BLaER1 (cell line): Measurements from ENCODE around the gene RSAD1.

Experiments
- H3K27ac ChIP-seq: shearing (Covaris generic); formaldehyde crosslinking; 2 replicates; pipeline ENCODE4 v1.8.1; 2022
- H3K27me3 ChIP-seq: shearing (Covaris generic); formaldehyde crosslinking; 2 replicates; pipeline ENCODE4 v1.8.1; 2022
- H3K36me3 ChIP-seq: shearing (Covaris generic); formaldehyde crosslinking; 2 replicates; pipeline ENCODE4 v1.8.1; 2022
- H3K4me1 ChIP-seq: shearing (Covaris generic); formaldehyde crosslinking; 2 replicates; pipeline ENCODE4 v1.8.1; 2022
- H3K4me2 ChIP-seq: shearing (Covaris generic); formaldehyde crosslinking; 2 replicates; pipeline ENCODE4 v1.8.1; 2022
- H3K4me3 ChIP-seq: shearing (Covaris generic); formaldehyde crosslinking; 2 replicates; pipeline ENCODE4 v1.8.1; 2022
- H3K9ac ChIP-seq: shearing (Covaris generic); formaldehyde crosslinking; 2 replicates; pipeline ENCODE4 v1.8.1; 2022
- H3K9me3 ChIP-seq: shearing (Covaris generic); formaldehyde crosslinking; 2 replicates; pipeline ENCODE4 v1.8.1; 2022
- H4K20me1 ChIP-seq: shearing (Covaris generic); formaldehyde crosslinking; 2 replicates; pipeline ENCODE4 v1.8.1; 2022
- Cebpa-rat ChIP-seq: shearing (Covaris generic); IDR thresholded peaks from 2 replicates; pipeline ENCODE4 v1.8.1; 2022

Gene RSAD1

GRCh38 chr17:50502301-50502990 is 23.8 kb downstream of the RSAD1 start:
- no peaks in the 10 kb centered on the region for H3K4me1 ChIP-seq
- no peak overlapping the region for H3K9ac ChIP-seq
- no peak overlapping the region for H3K4me2 ChIP-seq
- H3K4me3 ChIP-seq, result no peak overlapping the region
- no peaks in the 10 kb centered on the region for H3K9me3 ChIP-seq
- no peak for TF ChIP-seq Cebpa-rat
- H3K27me3 ChIP-seq, result peaks cover 17% of the 10 kb centered on the region
- H4K20me1 ChIP-seq, result no peaks in the 10 kb centered on the region
- H3K36me3 ChIP-seq, result no peaks in the 10 kb centered on the region
- no peak overlapping the region for H3K27ac ChIP-seq

DNA sequence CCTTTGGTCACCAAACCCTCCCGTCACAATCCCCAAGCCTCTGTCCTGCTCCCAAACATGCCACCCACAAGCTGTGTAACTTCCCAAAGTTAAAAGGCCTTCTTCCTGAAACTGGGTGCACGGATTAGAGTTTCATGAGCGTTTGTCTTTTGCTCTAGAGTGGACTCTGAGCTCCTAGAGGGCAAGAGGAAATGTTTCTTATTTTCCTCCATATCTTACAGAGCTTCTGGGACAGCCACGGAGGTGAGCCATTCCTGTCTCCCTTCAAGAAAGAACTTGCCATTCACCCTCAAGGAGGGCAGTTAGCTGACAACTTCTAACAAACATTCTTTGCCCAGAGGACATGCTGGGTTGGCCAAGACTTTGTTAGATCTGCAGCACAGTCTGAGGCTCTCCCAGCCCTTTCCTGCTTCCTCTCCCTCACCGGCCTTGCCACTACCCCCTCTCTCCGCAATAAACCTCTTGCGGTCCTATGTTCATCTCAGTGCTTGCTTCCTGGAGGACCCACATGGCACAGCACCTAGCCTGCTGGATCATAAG is 27.0 kb downstream of the RSAD1 start:
- no peaks in the 10 kb centered on the region for H3K9me3 ChIP-seq
- peaks cover 42% of the 10 kb centered on the region for H3K27me3 ChIP-seq
- no peak overlapping the region for H3K4me2 ChIP-seq
- H3K9ac ChIP-seq, result no peak overlapping the region
- no peak overlapping the region for H3K4me3 ChIP-seq
- no peaks in the 10 kb centered on the region for H4K20me1 ChIP-seq
- TF ChIP-seq Cebpa-rat, result no peak
- H3K4me1 ChIP-seq, result peaks cover 6% of the 10 kb centered on the region; the same call in 1 of the 2 replicates
- H3K27ac ChIP-seq, result no peak overlapping the region
- no peaks in the 10 kb centered on the region for H3K36me3 ChIP-seq

DNA sequence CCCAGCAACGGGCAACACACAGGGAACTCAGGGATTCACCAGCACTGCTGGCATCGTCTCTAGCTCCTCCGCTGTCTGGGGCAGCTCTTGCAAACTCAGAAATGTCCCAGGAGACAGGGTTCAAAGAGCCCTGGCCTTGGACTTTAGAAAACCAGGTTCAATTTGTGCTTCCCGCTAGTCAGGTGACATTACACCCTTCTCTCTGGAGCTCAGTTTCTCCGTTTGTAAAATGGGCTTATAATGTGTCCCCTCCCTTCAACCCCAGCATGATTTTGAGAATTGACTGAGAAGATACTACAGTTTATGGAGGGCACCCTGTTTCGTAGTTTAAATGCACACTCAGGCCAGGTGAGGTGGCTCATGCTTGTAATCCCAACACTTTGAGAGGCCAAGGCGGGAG is 27.6 kb downstream of the RSAD1 start:
- Histone ChIP-seq H3K4me2 (no peak overlapping the region), H3K9ac (no peak overlapping the region), H3K4me1 (peaks cover 6% of the 10 kb centered on the region; the same call in 1 of the 2 replicates), H3K27ac (no peak overlapping the region), H3K27me3 (peaks cover 42% of the 10 kb centered on the region), H3K9me3 (no peaks in the 10 kb centered on the region), H3K4me3 (no peak overlapping the region), H3K36me3 (no peaks in the 10 kb centered on the region), H4K20me1 (no peaks in the 10 kb centered on the region)
- no peak for TF ChIP-seq Cebpa-rat

- peak within 1 kb of the TSS; percentile 61 for H3K4me3 ChIP-seq
- no peak for TF ChIP-seq Cebpa-rat
- H3K4me1 ChIP-seq, result peaks cover 6% of the 10 kb centered on the region; the same call in 1 of the 2 replicates
- H4K20me1 ChIP-seq, result no peaks in the 10 kb centered on the region
- no peaks in the 10 kb centered on the region for H3K9me3 ChIP-seq
- no peak within 1 kb of the TSS for H3K27ac ChIP-seq
- H3K36me3 ChIP-seq, result no peaks in the 10 kb centered on the region
- H3K27me3 ChIP-seq, result peaks cover 42% of the 10 kb centered on the region
- no peak within 1 kb of the TSS for H3K9ac ChIP-seq
- peak within 1 kb of the TSS; percentile 74 for H3K4me2 ChIP-seq
Observed at GRCh38 chr17:50507871-50508572, 29.4 kb downstream of the RSAD1 start, which contains the start of gene MYCBPAP. TSS of gene MYCBPAP (plus strand) at chr17:50508439. CDS start at chr17:50508675, 236 bp downstream.

GRCh38 chr17:50508573-50509460 is 30.2 kb downstream of the RSAD1 start:
- Histone ChIP-seq H4K20me1 (no peaks in the 10 kb centered on the region), H3K9ac (no peak overlapping the region), H3K9me3 (no peaks in the 10 kb centered on the region), H3K4me1 (peaks cover 6% of the 10 kb centered on the region; the same call in 1 of the 2 replicates), H3K36me3 (no peaks in the 10 kb centered on the region), H3K4me3 (peak overlapping the region; percentile 61), H3K27ac (no peak overlapping the region), H3K4me2 (peak overlapping the region; percentile 74), H3K27me3 (peaks cover 42% of the 10 kb centered on the region)
- no peak for TF ChIP-seq Cebpa-rat

DNA sequence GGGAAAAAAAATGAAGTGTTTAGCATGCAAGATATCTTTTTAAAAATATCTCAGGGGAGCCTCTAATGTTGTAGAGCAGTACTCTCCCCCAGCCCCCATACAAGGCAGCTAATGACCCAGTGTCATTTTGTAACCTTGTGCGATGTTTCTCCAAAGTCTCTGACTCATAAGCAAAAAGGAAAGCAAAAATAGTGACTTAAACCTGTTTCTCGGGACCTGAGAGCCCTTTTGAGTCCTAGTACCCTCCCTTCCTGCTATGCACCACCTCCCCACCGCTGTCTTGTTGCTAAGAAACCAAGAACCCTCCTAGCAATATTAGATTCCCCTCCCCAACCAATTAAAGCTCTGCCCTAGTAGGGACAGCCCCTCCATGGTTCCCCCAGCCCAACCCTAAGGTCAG is 32.4 kb downstream of the RSAD1 start:
- Histone ChIP-seq H3K36me3 (no peaks in the 10 kb centered on the region), H3K4me1 (peaks cover 20% of the 10 kb centered on the region), H3K9ac (no peak overlapping the region), H3K4me3 (no peak overlapping the region), H3K27me3 (peaks cover 39% of the 10 kb centered on the region), H3K9me3 (no peaks in the 10 kb centered on the region), H3K27ac (no peak overlapping the region), H3K4me2 (no peak overlapping the region), H4K20me1 (no peaks in the 10 kb centered on the region)
- no peak for TF ChIP-seq Cebpa-rat

DNA sequence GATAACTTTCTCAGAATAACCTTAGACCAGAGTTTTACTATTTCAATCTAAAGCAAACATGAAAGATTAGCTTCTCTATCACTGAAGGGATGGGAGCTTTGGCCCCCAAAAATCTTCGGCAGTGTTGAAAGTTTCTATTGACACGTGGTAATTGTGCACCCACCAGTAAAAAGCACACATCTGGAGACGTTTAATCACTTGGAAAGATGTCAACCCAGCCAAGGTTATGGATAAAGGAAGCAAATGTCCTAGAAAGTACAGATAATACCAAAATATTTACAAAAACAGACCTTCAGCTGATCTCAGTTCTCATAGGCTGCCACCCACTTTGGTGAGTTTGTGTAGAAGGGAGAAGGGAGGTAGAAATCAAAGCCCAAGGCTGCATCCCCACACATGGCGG is 34.8 kb downstream of the RSAD1 start:
- Histone ChIP-seq H3K4me3 (no peak overlapping the region), H3K36me3 (no peaks in the 10 kb centered on the region), H3K9me3 (no peaks in the 10 kb centered on the region), H3K27ac (no peak overlapping the region), H3K27me3 (peaks cover 15% of the 10 kb centered on the region), H4K20me1 (no peaks in the 10 kb centered on the region), H3K9ac (no peak overlapping the region), H3K4me2 (no peak overlapping the region), H3K4me1 (peaks cover 18% of the 10 kb centered on the region)
- no peak for TF ChIP-seq Cebpa-rat

- Histone ChIP-seq H3K9ac (no peak overlapping the region), H3K4me1 (peaks cover 15% of the 10 kb centered on the region), H3K27me3 (peaks cover 6% of the 10 kb centered on the region; the same call in 1 of the 2 replicates), H3K27ac (no peak overlapping the region), H3K9me3 (no peaks in the 10 kb centered on the region), H3K4me2 (no peak overlapping the region), H3K36me3 (no peaks in the 10 kb centered on the region), H3K4me3 (no peak overlapping the region), H4K20me1 (no peaks in the 10 kb centered on the region)
- TF ChIP-seq Cebpa-rat, result no peak
Observed at GRCh38 chr17:50514388-50514787, 35.7 kb downstream of the RSAD1 start.

DNA sequence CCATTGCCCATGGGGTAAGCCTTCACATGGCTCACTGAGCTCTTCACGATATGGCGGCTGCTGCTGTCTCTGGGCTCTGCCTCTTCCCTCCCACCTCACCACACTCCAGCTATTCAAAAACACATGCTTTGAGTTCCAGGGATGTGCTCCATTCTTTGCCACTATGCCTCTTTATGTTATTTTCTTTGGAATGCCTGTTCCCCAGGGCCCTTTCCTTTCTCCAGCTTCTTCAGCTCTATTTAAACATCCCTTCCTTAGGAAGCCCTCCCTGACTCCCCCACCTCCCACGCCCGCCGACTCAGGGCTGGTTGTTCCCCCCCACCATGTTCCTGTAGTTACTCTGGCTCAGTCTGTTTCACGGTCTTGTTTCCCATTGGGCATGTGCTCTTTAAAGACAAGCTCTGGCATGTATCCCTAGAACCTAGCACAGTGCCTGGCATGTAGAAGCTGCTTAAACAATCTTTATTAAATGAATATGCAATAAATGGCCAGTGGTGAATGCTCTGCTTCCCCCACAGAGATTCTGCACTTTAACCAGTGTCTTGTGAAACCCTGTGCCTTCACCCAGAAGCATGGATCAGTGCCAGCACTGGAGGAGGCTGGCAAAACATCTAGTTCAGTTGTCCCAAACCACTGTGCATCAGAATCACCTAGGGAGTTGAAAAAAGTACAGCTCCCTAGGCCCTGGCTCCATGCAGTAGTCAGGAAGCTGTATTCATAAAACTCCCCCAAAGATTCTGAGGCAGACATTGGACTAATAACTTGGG is 36.5 kb downstream of the RSAD1 start:
- Histone ChIP-seq H3K4me2 (peak overlapping the region; percentile 46), H3K9me3 (no peaks in the 10 kb centered on the region), H3K4me3 (no peak overlapping the region), H3K4me1 (peaks cover 15% of the 10 kb centered on the region), H3K9ac (no peak overlapping the region), H3K27ac (no peak overlapping the region), H3K27me3 (no peaks in the 10 kb centered on the region), H3K36me3 (no peaks in the 10 kb centered on the region), H4K20me1 (no peaks in the 10 kb centered on the region)
- no peak for TF ChIP-seq Cebpa-rat
